Kidney epithelial cell (primary cell): ENCODE data around the gene ZNF786. TPM values are rescaled to one million over a fixed set of nuclear protein-coding genes. Genes with fewer than 3 reads are reported as not detected.
"Not testable (repeated sequence)": the region's sequence is repeated elsewhere in the genome, so short reads cannot be mapped to it uniquely, and the experiment has no call there.

Experiments
- DNase-seq: peaks from one replicate; pipeline ENCODE4 v3.0.0-alpha.2; 2010; ENCODE audit warnings: low read depth
- H3K27me3 ChIP-seq: 2 replicates; pipeline ENCODE4 v1.6.0; 2011; ENCODE audit warnings: low read length; ENCODE audit not compliant: control insufficient read depth, insufficient read depth
- H3K36me3 ChIP-seq: 2 replicates; pipeline ENCODE4 v1.5.1; 2011; ENCODE audit warnings: low read length; ENCODE audit not compliant: control insufficient read depth, insufficient read depth
- H3K4me3 ChIP-seq: 2 replicates; pipeline ENCODE4 v1.5.1; 2011; ENCODE audit warnings: low read depth, mild to moderate bottlenecking, control low read depth, low read length
- CTCF ChIP-seq: IDR thresholded peaks from 2 replicates; pipeline ENCODE4 v1.5.1; 2011; ENCODE audit warnings: mild to moderate bottlenecking, moderate library complexity, low read length, control low read depth, inconsistent platforms; ENCODE audit not compliant: insufficient read depth, poor library complexity, severe bottlenecking
- total RNA-seq: library from RNA; depleted of rRNA; stranded (reverse); fragments of >200 nt; gene quantifications from 2 replicates; pipeline ENCODE4 v1.2.3, GENCODE V29; 2015

ZNF786 gene
- total RNA-seq, 1 donor from 2014 or later = 7.2 TPM

GRCh38 chr7:149050941-149051340 is 39.6 kb downstream of the ZNF786 start:
- Histone ChIP-seq H3K4me3 (no peak overlapping the region), H3K36me3 (no peaks in the 10 kb centered on the region), H3K27me3 (no peaks in the 10 kb centered on the region)
- no peak for DNase-seq
- no peak for TF ChIP-seq CTCF

GRCh38 chr7:149048805-149049204 is 41.7 kb downstream of the ZNF786 start:
- Histone ChIP-seq H3K4me3 (no peak overlapping the region), H3K36me3 (no peaks in the 10 kb centered on the region), H3K27me3 (no peaks in the 10 kb centered on the region)
- TF ChIP-seq CTCF = no peak
- no peak for DNase-seq

- Histone ChIP-seq H3K27me3 (no peaks in the 10 kb centered on the region), H3K36me3 (no peaks in the 10 kb centered on the region), H3K4me3 (no peak overlapping the region)
- no peak for DNase-seq
- no peak for TF ChIP-seq CTCF
These were observed 44.1 kb downstream of the ZNF786 start for GRCh38 chr7:149046416-149046815.

GRCh38 chr7:149043936-149044335 is 46.6 kb downstream of the ZNF786 start:
- no peak for TF ChIP-seq CTCF
- Histone ChIP-seq H3K27me3 (no peaks in the 10 kb centered on the region), H3K36me3 (no peaks in the 10 kb centered on the region), H3K4me3 (no peak overlapping the region)
- DNase-seq = no peak

- DNase-seq = no peak
- Histone ChIP-seq H3K27me3 (no peaks in the 10 kb centered on the region), H3K4me3 (no peak overlapping the region), H3K36me3 (no peaks in the 10 kb centered on the region)
- no peak for TF ChIP-seq CTCF
These were observed 49.2 kb downstream of the ZNF786 start for GRCh38 chr7:149041350-149041749.

GRCh38 chr7:149038641-149039040 is 51.9 kb downstream of the ZNF786 start:
- H3K36me3 ChIP-seq, H3K4me3 ChIP-seq, DNase-seq, H3K27me3 ChIP-seq: not testable (repeated sequence)
